ENCODE data around the gene ZNF564. TPM values are rescaled to one million over a fixed set of nuclear protein-coding genes. Genes with fewer than 3 reads are reported as not detected.

The ZNF564 gene
- total RNA-seq, 2 donors from 2014 or later = 11.6 to 21.7 TPM

GRCh38 chr19:12555456-12555930 is 4.2 kb upstream of the ZNF564 start:
- no peaks in the 10 kb centered on the region for H3K27me3 ChIP-seq (replicated peaks; ENCODE audit: insufficient read depth)
- no peak for TF ChIP-seq CTCF (IDR thresholded peaks at IDR 0.05)
- DNase-seq (ENCODE audit: low spot score) (no peak), ATAC-seq (ENCODE audit: insufficient number of reproducible peaks, low FRiP score, low read depth) (no peak)
- H3K27ac ChIP-seq = no peak overlapping the region
- no peak overlapping the region for H3K4me3 ChIP-seq
- no peaks in the 10 kb centered on the region for H3K36me3 ChIP-seq
- peaks cover 5 to 15% of the 10 kb centered on the region in 2 donors for H3K4me1 ChIP-seq (ENCODE audit: control insufficient read depth in 1 of 2, low read depth in 2 of 2)
- H3K9me3 ChIP-seq = no peaks in the 10 kb centered on the region

DNA sequence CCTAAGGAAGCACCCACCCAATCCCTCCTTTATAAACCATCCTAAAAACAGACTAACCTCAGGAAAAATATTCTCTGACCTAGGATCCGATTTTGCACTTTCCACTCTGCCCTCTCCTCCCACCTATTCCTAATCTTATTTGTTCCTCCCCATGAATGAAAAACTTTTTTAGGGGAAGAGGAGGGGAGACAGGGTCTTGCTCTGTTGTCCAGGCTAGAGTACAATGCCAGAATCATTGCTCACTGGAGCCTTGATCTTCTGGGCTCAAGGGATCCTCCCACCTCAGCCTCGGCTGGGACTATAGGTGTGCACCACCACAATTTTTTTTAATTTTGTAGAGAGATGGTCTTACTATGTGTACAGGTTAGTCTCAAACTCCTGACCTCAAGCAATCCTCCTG is 4.4 kb downstream of the ZNF564 start:
- no peak overlapping the region for H3K4me3 ChIP-seq
- H3K9me3 ChIP-seq = no peaks in the 10 kb centered on the region
- no peaks in the 10 kb centered on the region for H3K27me3 ChIP-seq (replicated peaks; ENCODE audit: insufficient read depth)
- H3K4me1 ChIP-seq (ENCODE audit: control insufficient read depth in 1 of 2, low read depth in 2 of 2) = peaks cover 7 to 28% of the 10 kb centered on the region in 2 donors
- no peak for TF ChIP-seq CTCF (IDR thresholded peaks at IDR 0.05)
- no peaks in the 10 kb centered on the region for H3K36me3 ChIP-seq
- ATAC-seq (ENCODE audit: insufficient number of reproducible peaks, low FRiP score, low read depth) = no peak
- no peak overlapping the region for H3K27ac ChIP-seq
- no peak for DNase-seq (ENCODE audit: low spot score)

GRCh38 chr19:12546068-12546467 is 5.2 kb downstream of the ZNF564 start:
- H3K27me3 ChIP-seq (replicated peaks; ENCODE audit: insufficient read depth) = no peaks in the 10 kb centered on the region
- no peak overlapping the region for H3K27ac ChIP-seq
- ATAC-seq (ENCODE audit: insufficient number of reproducible peaks, low FRiP score, low read depth) = no peak
- H3K36me3 ChIP-seq = no peaks in the 10 kb centered on the region
- DNase-seq (ENCODE audit: low spot score) = no peak
- no peaks in the 10 kb centered on the region for H3K9me3 ChIP-seq
- H3K4me1 ChIP-seq (ENCODE audit: control insufficient read depth in 1 of 2, low read depth in 2 of 2) = peaks cover 7 to 28% of the 10 kb centered on the region in 2 donors
- no peak for TF ChIP-seq CTCF (IDR thresholded peaks at IDR 0.05)
- H3K4me3 ChIP-seq = no peak overlapping the region

DNA sequence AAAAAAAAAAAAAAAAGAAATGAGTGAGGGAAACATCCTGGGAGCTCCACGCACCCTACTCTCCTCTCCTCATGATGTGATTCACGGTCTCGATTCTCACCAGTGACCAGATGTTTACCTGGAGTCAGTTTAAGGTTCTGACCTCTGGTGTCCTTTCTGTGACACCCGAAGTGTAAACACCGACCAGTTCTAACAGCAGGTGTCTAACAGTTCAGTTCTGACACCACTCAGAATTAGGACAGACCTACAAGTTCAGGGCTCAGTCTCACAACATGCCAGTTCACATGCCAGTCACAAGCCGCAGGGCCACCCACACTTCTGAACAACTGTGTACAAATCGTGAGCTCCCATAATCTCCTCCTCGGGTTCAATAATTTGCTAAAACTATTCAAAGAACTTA is 6.0 kb downstream of the ZNF564 start:
- Histone ChIP-seq H3K4me1 (ENCODE audit: control insufficient read depth in 1 of 2, low read depth in 2 of 2) (peaks cover 5 to 25% of the 10 kb centered on the region in 2 donors), H3K4me3 (no peak overlapping the region), H3K9me3 (no peaks in the 10 kb centered on the region), H3K27ac (no peak overlapping the region), H3K27me3 (replicated peaks; ENCODE audit: insufficient read depth) (no peaks in the 10 kb centered on the region), H3K36me3 (peaks cover 4% of the 10 kb centered on the region)
- TF ChIP-seq CTCF (IDR thresholded peaks at IDR 0.05) = no peak
- DNase-seq (ENCODE audit: low spot score) = no peak
- ATAC-seq (ENCODE audit: insufficient number of reproducible peaks, low FRiP score, low read depth) = no peak

- no peaks in the 10 kb centered on the region for H3K9me3 ChIP-seq
- no peaks in the 10 kb centered on the region for H3K27me3 ChIP-seq (replicated peaks; ENCODE audit: insufficient read depth)
- no peak for TF ChIP-seq CTCF (IDR thresholded peaks at IDR 0.05)
- DNase-seq (ENCODE audit: low spot score) = no peak
- peaks cover 0 to 18% of the 10 kb centered on the region in 2 donors for H3K4me1 ChIP-seq (ENCODE audit: control insufficient read depth in 1 of 2, low read depth in 2 of 2)
- H3K4me3 ChIP-seq = no peak overlapping the region
- no peak overlapping the region for H3K27ac ChIP-seq
- H3K36me3 ChIP-seq = peaks cover 4% of the 10 kb centered on the region
- no peak for ATAC-seq (ENCODE audit: insufficient number of reproducible peaks, low FRiP score, low read depth)
These were observed 6.8 kb downstream of the ZNF564 start for GRCh38 chr19:12544401-12544876.

All from thoracic aorta (tissue), 2 donors.